Measurements from ENCODE around the gene OBSCN.

- TF ChIP-seq, protein P1, sequence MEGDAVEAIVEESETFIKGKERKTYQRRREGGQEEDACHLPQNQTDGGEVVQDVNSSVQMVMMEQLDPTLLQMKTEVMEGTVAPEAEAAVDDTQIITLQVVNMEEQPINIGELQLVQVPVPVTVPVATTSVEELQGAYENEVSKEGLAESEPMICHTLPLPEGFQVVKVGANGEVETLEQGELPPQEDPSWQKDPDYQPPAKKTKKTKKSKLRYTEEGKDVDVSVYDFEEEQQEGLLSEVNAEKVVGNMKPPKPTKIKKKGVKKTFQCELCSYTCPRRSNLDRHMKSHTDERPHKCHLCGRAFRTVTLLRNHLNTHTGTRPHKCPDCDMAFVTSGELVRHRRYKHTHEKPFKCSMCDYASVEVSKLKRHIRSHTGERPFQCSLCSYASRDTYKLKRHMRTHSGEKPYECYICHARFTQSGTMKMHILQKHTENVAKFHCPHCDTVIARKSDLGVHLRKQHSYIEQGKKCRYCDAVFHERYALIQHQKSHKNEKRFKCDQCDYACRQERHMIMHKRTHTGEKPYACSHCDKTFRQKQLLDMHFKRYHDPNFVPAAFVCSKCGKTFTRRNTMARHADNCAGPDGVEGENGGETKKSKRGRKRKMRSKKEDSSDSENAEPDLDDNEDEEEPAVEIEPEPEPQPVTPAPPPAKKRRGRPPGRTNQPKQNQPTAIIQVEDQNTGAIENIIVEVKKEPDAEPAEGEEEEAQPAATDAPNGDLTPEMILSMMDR (conservative IDR thresholded peaks at IDR 0.05; ENCODE audit: low read length), result peak; percentile 52
- no peak for TF ChIP-seq EZH2phosphoT487 (IDR thresholded peaks at IDR 0.05; ENCODE audit: borderline replicate concordance)
These were observed 133.0 kb downstream of the OBSCN start for GRCh38 chr1:228340686-228341449.
